ENCODE data around the gene RPL27. TPM values are rescaled to one million over a fixed set of nuclear protein-coding genes. Genes with fewer than 3 reads are reported as not detected.

Gene RPL27
- total RNA-seq, 2 donors from 2014 or later, result 406 to 507 TPM

DNA sequence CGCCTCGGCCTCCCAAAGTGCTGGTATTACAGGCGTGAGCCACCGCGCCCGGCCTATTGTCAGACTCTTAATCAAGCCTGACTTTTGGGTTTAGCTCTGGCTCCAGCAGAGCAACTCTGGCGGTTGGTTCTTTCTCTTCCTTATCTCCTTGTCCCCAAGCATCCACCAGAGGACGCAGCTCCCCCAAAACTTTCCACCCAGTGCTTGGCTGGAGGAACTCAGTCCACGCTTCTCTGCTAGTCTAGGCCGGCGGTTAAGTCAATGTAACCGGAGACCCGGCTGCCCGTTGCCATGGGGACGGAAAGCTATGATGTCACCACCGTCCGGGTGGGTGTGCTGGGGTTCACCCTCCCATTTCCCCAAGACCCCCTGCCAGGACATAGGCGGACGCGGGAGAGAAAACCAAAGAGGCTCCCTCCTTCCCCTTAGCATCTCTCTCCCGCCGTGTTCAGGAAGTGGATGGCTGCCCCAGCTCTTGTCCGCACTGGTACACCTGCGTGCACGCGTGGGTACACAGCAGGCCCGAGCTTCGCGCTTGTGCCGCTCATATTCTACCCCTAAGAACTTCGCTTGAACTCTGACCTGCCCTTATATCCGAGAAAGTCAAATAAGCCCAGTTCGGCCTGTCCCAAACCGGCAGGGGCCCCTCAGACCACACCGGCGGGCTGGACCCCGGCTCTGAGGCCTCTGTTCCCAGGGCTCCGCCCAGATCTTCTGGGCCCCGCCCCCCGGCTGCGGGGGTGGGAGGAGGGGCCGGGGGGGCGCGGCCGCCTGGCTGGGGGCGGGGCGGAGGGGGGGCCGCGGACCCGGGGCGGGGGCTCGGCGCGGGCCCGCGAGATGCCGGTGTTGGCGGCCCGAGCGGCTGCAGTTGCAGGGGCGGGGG, 26.4 kb downstream of the RPL27 start, which contains the start of gene RND2:
Gene RND2, plus strand, starts transcription at position 825 of the 883 bp plus-strand sequence. CDS start 117 bp downstream, outside the sequence.
- Histone ChIP-seq H3K4me1 (peaks cover 28% of the 10 kb centered on the region), H3K27ac (peak within 1 kb of the TSS; percentile 33 to 75 (median 60)), H3K27me3 (no peaks in the 10 kb centered on the region), H3K4me3 (peak within 1 kb of the TSS; percentile 10 to 14), H3K36me3 (replicated peaks in 1 of 2; ENCODE audit: insufficient read depth in 1 of 2, low read depth in 2 of 2) (no peaks in the 10 kb centered on the region), H3K9me3 (no peaks in the 10 kb centered on the region)
- ATAC-seq (peak; percentile 75), DNase-seq (peak; percentile 85 to 91 (median 90))
- 3 to 4% methylated on average over 31 to 41 of the region's 61 CpGs for WGBS, 2 donors
- TF ChIP-seq POLR2A (IDR thresholded peaks at IDR 0.05), result peak in 2 of 3 donors; percentile 52 to 70
- TF ChIP-seq, protein P1, sequence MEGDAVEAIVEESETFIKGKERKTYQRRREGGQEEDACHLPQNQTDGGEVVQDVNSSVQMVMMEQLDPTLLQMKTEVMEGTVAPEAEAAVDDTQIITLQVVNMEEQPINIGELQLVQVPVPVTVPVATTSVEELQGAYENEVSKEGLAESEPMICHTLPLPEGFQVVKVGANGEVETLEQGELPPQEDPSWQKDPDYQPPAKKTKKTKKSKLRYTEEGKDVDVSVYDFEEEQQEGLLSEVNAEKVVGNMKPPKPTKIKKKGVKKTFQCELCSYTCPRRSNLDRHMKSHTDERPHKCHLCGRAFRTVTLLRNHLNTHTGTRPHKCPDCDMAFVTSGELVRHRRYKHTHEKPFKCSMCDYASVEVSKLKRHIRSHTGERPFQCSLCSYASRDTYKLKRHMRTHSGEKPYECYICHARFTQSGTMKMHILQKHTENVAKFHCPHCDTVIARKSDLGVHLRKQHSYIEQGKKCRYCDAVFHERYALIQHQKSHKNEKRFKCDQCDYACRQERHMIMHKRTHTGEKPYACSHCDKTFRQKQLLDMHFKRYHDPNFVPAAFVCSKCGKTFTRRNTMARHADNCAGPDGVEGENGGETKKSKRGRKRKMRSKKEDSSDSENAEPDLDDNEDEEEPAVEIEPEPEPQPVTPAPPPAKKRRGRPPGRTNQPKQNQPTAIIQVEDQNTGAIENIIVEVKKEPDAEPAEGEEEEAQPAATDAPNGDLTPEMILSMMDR (IDR thresholded peaks at IDR 0.05), result peak; percentile 33 to 82 (median 70)
- intact Hi-C loops (cut with DNase I), result loop anchor here (10.0 kb wide), 2 partner anchors 110 to 290 kb away; no protein-coding TSS in a partner anchor

DNA sequence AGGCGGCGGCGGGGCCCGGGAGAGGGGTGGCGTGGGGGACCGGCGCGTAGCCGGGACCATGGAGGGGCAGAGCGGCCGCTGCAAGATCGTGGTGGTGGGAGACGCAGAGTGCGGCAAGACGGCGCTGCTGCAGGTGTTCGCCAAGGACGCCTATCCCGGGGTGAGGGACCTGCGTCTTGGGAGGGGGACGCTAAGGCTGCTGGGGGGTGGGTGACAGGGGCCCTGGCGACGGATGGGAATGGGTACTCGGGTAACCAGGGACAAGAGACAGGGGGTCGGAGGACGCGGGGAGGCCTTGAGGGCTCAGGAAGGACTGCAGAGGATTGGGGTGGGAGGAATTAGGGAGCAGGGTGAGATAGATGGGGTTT, 27.1 kb downstream of the RPL27 start:
- peaks cover 21% of the 10 kb centered on the region for H3K4me1 ChIP-seq
- H3K27ac ChIP-seq, result peak overlapping the region in 1 of 4 donors; percentile 33
- H3K4me3 ChIP-seq, result no peak overlapping the region
- TF ChIP-seq, protein P1 (IDR thresholded peaks at IDR 0.05), result no peak
- no peak for TF ChIP-seq POLR2A (IDR thresholded peaks at IDR 0.05)
- no peaks in the 10 kb centered on the region for H3K9me3 ChIP-seq
- intact Hi-C loops (cut with DNase I), result loop anchor here (10.0 kb wide), 2 partner anchors 110 to 290 kb away; no protein-coding TSS in a partner anchor
- ATAC-seq (no peak), DNase-seq (no peak)
- H3K36me3 ChIP-seq (replicated peaks in 1 of 2; ENCODE audit: insufficient read depth in 1 of 2, low read depth in 2 of 2), result no peaks in the 10 kb centered on the region
- no peaks in the 10 kb centered on the region for H3K27me3 ChIP-seq
- WGBS, 2 donors, result 4 to 8% methylated on average over 17 to 24 of the region's 27 CpGs

DNA sequence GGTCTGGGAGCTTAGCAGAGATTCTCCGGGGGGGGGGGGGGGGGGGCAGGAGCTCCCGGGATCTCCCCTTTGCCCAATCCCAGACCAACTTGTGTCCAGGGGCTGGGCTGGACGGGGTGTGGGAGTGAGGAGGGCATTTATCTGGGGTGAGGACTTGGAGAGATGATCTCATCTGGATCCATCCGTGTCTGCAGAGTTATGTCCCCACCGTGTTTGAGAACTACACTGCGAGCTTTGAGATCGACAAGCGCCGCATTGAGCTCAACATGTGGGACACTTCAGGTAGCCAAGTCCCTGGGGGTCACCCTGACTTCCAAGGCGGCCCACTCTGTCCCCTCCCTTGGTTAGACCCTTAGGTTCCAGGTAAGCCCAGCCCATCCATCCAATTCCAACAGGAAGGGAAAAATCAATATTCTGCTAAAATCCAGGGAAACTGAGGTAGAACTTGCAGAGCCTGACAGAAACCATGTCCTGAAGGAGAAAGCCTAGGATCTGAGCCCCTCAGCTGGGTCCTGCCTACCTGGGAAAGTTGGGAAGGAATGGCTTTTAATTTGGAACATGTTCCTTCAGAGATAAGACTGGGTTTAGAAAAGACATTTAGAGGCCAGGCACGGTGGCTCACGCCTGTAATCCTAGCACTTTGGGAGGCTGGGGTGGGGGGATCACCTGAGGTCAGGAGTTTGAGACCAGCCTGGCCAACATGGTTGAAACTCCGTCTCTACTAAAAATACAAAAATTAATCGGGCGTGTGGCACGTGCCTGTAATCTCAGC, 27.7 kb downstream of the RPL27 start:
- 41 to 55% methylated on average over 7 to 16 of the region's 16 CpGs for WGBS, 2 donors
- H3K9me3 ChIP-seq, result no peaks in the 10 kb centered on the region
- intact Hi-C loops (cut with DNase I), result loop anchor here (10.0 kb wide), 2 partner anchors 109 to 289 kb away; no protein-coding TSS in a partner anchor
- H3K4me3 ChIP-seq, result no peak overlapping the region
- no peaks in the 10 kb centered on the region for H3K36me3 ChIP-seq (replicated peaks in 1 of 2; ENCODE audit: insufficient read depth in 1 of 2, low read depth in 2 of 2)
- DNase-seq, result no peak
- H3K4me1 ChIP-seq, result peaks cover 17% of the 10 kb centered on the region
- TF ChIP-seq POLR2A (IDR thresholded peaks at IDR 0.05), result no peak
- TF ChIP-seq, protein P1 (IDR thresholded peaks at IDR 0.05), result no peak
- H3K27me3 ChIP-seq, result no peaks in the 10 kb centered on the region
- no peak overlapping the region for H3K27ac ChIP-seq
- no peak for ATAC-seq

DNA sequence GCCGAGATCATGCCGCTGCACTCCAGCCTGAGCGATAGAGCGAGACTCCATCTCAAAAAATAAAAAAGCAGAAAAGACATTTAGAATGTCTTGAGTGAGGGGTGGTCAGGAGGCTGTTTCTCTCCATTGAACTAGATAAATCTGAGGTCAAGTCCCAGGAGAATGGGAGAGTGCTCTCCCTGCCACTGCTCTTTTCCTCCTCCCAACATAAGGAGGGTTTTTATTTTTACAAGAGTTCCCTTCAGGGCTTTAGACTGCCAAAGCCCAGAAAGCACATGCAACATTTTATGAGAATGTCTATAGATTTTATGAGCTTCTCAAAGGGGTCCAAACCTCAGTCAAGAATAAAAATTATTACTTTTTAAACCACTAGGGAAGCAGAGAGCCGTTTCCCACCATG, 28.4 kb downstream of the RPL27 start:
- intact Hi-C loops (cut with DNase I), result loop anchor here (10.0 kb wide), 2 partner anchors 108 to 288 kb away; no protein-coding TSS in a partner anchor
- no peaks in the 10 kb centered on the region for H3K27me3 ChIP-seq

More for the DNA sequence above, 28.4 kb downstream of the RPL27 start:
- no peak for TF ChIP-seq POLR2A (IDR thresholded peaks at IDR 0.05)
- TF ChIP-seq, protein P1 (IDR thresholded peaks at IDR 0.05), result no peak
- ATAC-seq (no peak), DNase-seq (no peak)
- Histone ChIP-seq H3K9me3 (no peaks in the 10 kb centered on the region), H3K36me3 (replicated peaks in 1 of 2; ENCODE audit: insufficient read depth in 1 of 2, low read depth in 2 of 2) (no peaks in the 10 kb centered on the region), H3K4me3 (no peak overlapping the region), H3K4me1 (peaks cover 13% of the 10 kb centered on the region), H3K27ac (no peak overlapping the region)
- WGBS, 2 donors, result 61 to 65% methylated on average over 5 of the region's 5 CpGs
